Nephron (organoid): ENCODE measurements around the gene MTRF1.
"Not testable (repeated sequence)": the region's sequence is repeated elsewhere in the genome, so short reads cannot be mapped to it uniquely, and the experiment has no call there.

Source experiments
- H3K27ac Mint-ChIP-seq, 3 experiments: 2 replicates each; pipeline ENCODE4 v1.8.0; 2020; ENCODE audit warnings: mixed read lengths in 3 of 3, mild to moderate bottlenecking in 2 of 3, moderate library complexity in 1 of 3
- H3K27me3 Mint-ChIP-seq: 2 replicates; pipeline ENCODE4 v1.8.0; 2021; ENCODE audit warnings: low read depth, mild to moderate bottlenecking, moderate library complexity, mixed read lengths
- H3K36me3 Mint-ChIP-seq: 2 replicates; pipeline ENCODE4 v1.8.0; 2020; ENCODE audit warnings: low read depth, mixed read lengths
- H3K4me1 Mint-ChIP-seq: 2 replicates; pipeline ENCODE4 v1.8.0; 2020; ENCODE audit warnings: mixed read lengths
- H3K4me3 Mint-ChIP-seq, 3 experiments: 2 replicates each; pipeline ENCODE4 v1.8.0; 2020; ENCODE audit warnings: mild to moderate bottlenecking in 3 of 3, mixed read lengths in 3 of 3, moderate library complexity in 2 of 3
- H3K9me3 Mint-ChIP-seq: 2 replicates; pipeline ENCODE4 v1.8.0; 2020; ENCODE audit warnings: mixed read lengths
- CTCF ChIP-seq, 3 experiments: fragments of 200-600 bp; sonication (generic); IDR thresholded peaks; one replicate each; pipeline ENCODE4 v1.5.0; 2021; ENCODE audit warnings: antibody characterized with exemption in 3 of 3; ENCODE audit not compliant: unreplicated experiment in 3 of 3

MTRF1 gene

GRCh38 chr13:41177616-41178015, 85.8 kb downstream of the MTRF1 start:
- no peak overlapping the region for H3K4me3 Mint-ChIP-seq
- no peaks in the 10 kb centered on the region for H3K27me3 Mint-ChIP-seq
- no peaks in the 10 kb centered on the region for H3K4me1 Mint-ChIP-seq
- no peak for TF ChIP-seq CTCF (IDR thresholded peaks at IDR 0.05; ENCODE audit: unreplicated experiment in 3 of 3)
- H3K9me3 Mint-ChIP-seq = peaks cover 18% of the 10 kb centered on the region
- H3K36me3 Mint-ChIP-seq = peaks cover 12% of the 10 kb centered on the region
- H3K27ac Mint-ChIP-seq = no peak overlapping the region

- H3K9me3 Mint-ChIP-seq = peaks cover 18% of the 10 kb centered on the region
- H3K4me3 Mint-ChIP-seq, H3K27me3 Mint-ChIP-seq, H3K27ac Mint-ChIP-seq, H3K4me1 Mint-ChIP-seq: not testable (repeated sequence)
- peaks cover 12% of the 10 kb centered on the region for H3K36me3 Mint-ChIP-seq
These were observed 87.8 kb downstream of the MTRF1 start for GRCh38 chr13:41175576-41175975.
